GM12873 (cell line): Measurements from ENCODE around the gene DESI2.

Experiments used
- CTCF ChIP-seq: IDR thresholded peaks from 2 replicates; pipeline ENCODE4 v1.5.1; 2012; ENCODE audit warnings: low read depth, mild to moderate bottlenecking, moderate library complexity, low read length, control low read depth; ENCODE audit not compliant: insufficient read depth; ENCODE audit errors: missing control alignments

Gene DESI2

GRCh38 chr1:244710474-244711062 is 57.6 kb downstream of the DESI2 start:
- no peak for TF ChIP-seq CTCF

- TF ChIP-seq CTCF = no peak
Observed at GRCh38 chr1:244712669-244713068, 59.7 kb downstream of the DESI2 start.

GRCh38 chr1:244713332-244713731 is 60.4 kb downstream of the DESI2 start:
- TF ChIP-seq CTCF = no peak

- TF ChIP-seq CTCF = no peak
Observed at GRCh38 chr1:244727871-244728474, 75.0 kb downstream of the DESI2 start.

- TF ChIP-seq CTCF = no peak
Observed at GRCh38 chr1:244730153-244730933, 77.4 kb downstream of the DESI2 start.

GRCh38 chr1:244730934-244731434 is 78.1 kb downstream of the DESI2 start:
- TF ChIP-seq CTCF = no peak

- no peak for TF ChIP-seq CTCF
Observed at GRCh38 chr1:244731651-244732050, 78.7 kb downstream of the DESI2 start.
